Kidney (tissue), 14 donors: ENCODE data around the gene NPB. TPM values are rescaled to one million over a fixed set of nuclear protein-coding genes. Genes with fewer than 3 reads are reported as not detected.

Source experiments
- DNase-seq, 5 donors: peaks; one replicate each; pipeline ENCODE4 v3.0.0-alpha.2; 2013 to 2020
- FAIRE-seq: peaks from 2 replicates; lab custom pipeline; 2012; peaks lifted over from hg19 to GRCh38; lab: Jason Lieb, UNC
- H3K27ac ChIP-seq, 2 donors: one replicate each; pipeline ENCODE4 v1.7.0; 2013; ENCODE audit warnings: low read depth in 2 of 2, low read length in 2 of 2, inconsistent platforms in 1 of 2
- H3K27me3 ChIP-seq: one replicate; pipeline ENCODE4 v1.7.1; 2013; ENCODE audit warnings: low read length, inconsistent platforms; ENCODE audit not compliant: control insufficient read depth, insufficient read depth
- H3K36me3 ChIP-seq, 3 donors: one replicate each; pipeline versions ENCODE4 v1.7.0 to v1.7.1; 2013; ENCODE audit warnings: low read length in 3 of 3, control low read depth in 1 of 3, inconsistent platforms in 1 of 3; ENCODE audit not compliant: insufficient read depth in 3 of 3, control insufficient read depth in 2 of 3
- H3K4me1 ChIP-seq, 3 donors: one replicate each; pipeline versions ENCODE4 v1.7.0 to v1.7.1; 2013; ENCODE audit warnings: low read length in 3 of 3, inconsistent platforms in 1 of 3, low read depth in 1 of 3; ENCODE audit not compliant: control insufficient read depth in 2 of 3, insufficient read depth in 2 of 3
- H3K4me3 ChIP-seq, 3 donors: one replicate each; pipeline versions ENCODE4 v1.7.0 to v1.8.1; 2013; ENCODE audit warnings: low read length in 3 of 3, control low read depth in 1 of 3, inconsistent platforms in 1 of 3
- H3K9ac ChIP-seq, 3 donors: one replicate each; pipeline versions ENCODE4 v1.7.0 to v1.7.1; 2013; ENCODE audit warnings: low read length in 3 of 3, control low read depth in 1 of 3, inconsistent platforms in 1 of 3
- H3K9me3 ChIP-seq, 3 donors: one replicate each; pipeline versions ENCODE4 v1.7.0 to v1.7.1; 2013; ENCODE audit warnings: low read length in 3 of 3, control low read depth in 1 of 3, inconsistent platforms in 1 of 3; ENCODE audit not compliant: control insufficient read depth in 2 of 3, insufficient read depth in 1 of 3
- CTCF ChIP-seq: IDR thresholded peaks from 3 replicates; pipeline ENCODE4 v1.5.1; 2012; ENCODE audit warnings: mild to moderate bottlenecking, moderate library complexity, borderline replicate concordance; ENCODE audit not compliant: insufficient read depth; ENCODE audit errors: extremely low read depth
- intact Hi-C: fragments of 100-400 bp; cut with DNase I; formaldehyde crosslinking; loops from one replicate; pipeline ENCODE4 v1.11.1; 2022
- polyA plus RNA-seq: library from polyadenylated mRNA; stranded (reverse); fragments of 350-450 nt; fragmentation: Illumina TruSeq; extraction: RNeasy Lipid Tissue Mini Kit (QIAGEN cat#74804); gene quantifications from one replicate; pipeline ENCODE4 v1.2.3, GENCODE V29; 2014; ENCODE audit warnings: low read depth, low replicate concordance; ENCODE audit not compliant: insufficient read depth
- total RNA-seq: library from RNA; stranded (reverse); fragmentation: NEBNext Ultra II Directional; extraction: Animal tissue kit (Norgen Biotek cat#: 25700); gene quantifications from one replicate; pipeline ENCODE4 v1.2.1, GENCODE V29; 2021
- donor health status: control.
- donor health status: control.
- donor health status: control.
- donor health status: control.
- donor health status: control.
- donor health status: DM: yes; HTN: yes; CAD: no.
- donor health status: Normal renal cell carcinoma (clear cell type).

NPB gene
- total and polyA plus RNA-seq, 2 donors from 2014 or later = 0.66 to 1.4 TPM

GRCh38 chr17:81951785-81952684 is 50.0 kb downstream of the NPB start:
- Histone ChIP-seq H3K9me3 (no peaks in the 10 kb centered on the region), H3K4me3 (no peak overlapping the region), H3K4me1 (no peaks in the 10 kb centered on the region), H3K27me3 (no peaks in the 10 kb centered on the region), H3K27ac (no peak overlapping the region), H3K36me3 (no peaks in the 10 kb centered on the region), H3K9ac (no peak overlapping the region)
- no peak for DNase-seq
- no peak for TF ChIP-seq CTCF
- intact Hi-C loops = no loop called here
- no peak for FAIRE-seq

Other genes starting within 250 kb of the NPB start
- 3.2 TPM for gene PDE6G, start 245.7 kb upstream of the NPB start, total RNA-seq
- 5.4 TPM for gene PDE6G, start 245.7 kb upstream of the NPB start, polyA plus RNA-seq
- gene OXLD1, start 235.6 kb upstream of the NPB start, total RNA-seq = 28.2 TPM
- gene OXLD1, start 235.6 kb upstream of the NPB start, polyA plus RNA-seq = 51.9 TPM
- 18.8 TPM for gene CCDC137, start 235.5 kb upstream of the NPB start, total RNA-seq
- 14.7 TPM for gene CCDC137, start 235.5 kb upstream of the NPB start, polyA plus RNA-seq
- gene ARL16, start 218.4 kb upstream of the NPB start, total RNA-seq = 34.7 TPM
- gene ARL16, start 218.4 kb upstream of the NPB start, polyA plus RNA-seq = 76.1 TPM
- gene HGS, start 218.2 kb upstream of the NPB start, total RNA-seq = 95.3 TPM
- gene HGS, start 218.2 kb upstream of the NPB start, polyA plus RNA-seq = 85.5 TPM
- 52.4 TPM for gene MRPL12, start 198.9 kb upstream of the NPB start, total RNA-seq
- gene MRPL12, start 198.9 kb upstream of the NPB start, polyA plus RNA-seq = 251 TPM
- gene SLC25A10, start 190.0 kb upstream of the NPB start, total RNA-seq = 19.9 TPM
- 94.5 TPM for gene SLC25A10, start 190.0 kb upstream of the NPB start, polyA plus RNA-seq
- 9.3 TPM for gene GCGR, start 98.1 kb upstream of the NPB start, total RNA-seq
- gene GCGR, start 98.1 kb upstream of the NPB start, polyA plus RNA-seq = 37.2 TPM
- 88.3 TPM for gene MCRIP1, start 68.9 kb upstream of the NPB start, total RNA-seq
- 151 TPM for gene MCRIP1, start 68.9 kb upstream of the NPB start, polyA plus RNA-seq
- gene PPP1R27, start 67.2 kb upstream of the NPB start, total RNA-seq = not detected
- not detected for gene PPP1R27, start 67.2 kb upstream of the NPB start, polyA plus RNA-seq
- gene P4HB, start 41.7 kb upstream of the NPB start, total RNA-seq = 482 TPM
- gene P4HB, start 41.7 kb upstream of the NPB start, polyA plus RNA-seq = 411 TPM
- gene ARHGDIA, start 30.9 kb upstream of the NPB start, total RNA-seq = 453 TPM
- gene ARHGDIA, start 30.9 kb upstream of the NPB start, polyA plus RNA-seq = 424 TPM
- 59.3 TPM for gene ALYREF, start 10.7 kb upstream of the NPB start, total RNA-seq
- 45.3 TPM for gene ALYREF, start 10.7 kb upstream of the NPB start, polyA plus RNA-seq
- gene ANAPC11, start 10.5 kb upstream of the NPB start, total RNA-seq = 88.6 TPM
- gene ANAPC11, start 10.5 kb upstream of the NPB start, polyA plus RNA-seq = 220 TPM
- 28.4 TPM for gene PCYT2, start 9.2 kb downstream of the NPB start, total RNA-seq
- gene PCYT2, start 9.2 kb downstream of the NPB start, polyA plus RNA-seq = 104 TPM
- gene SIRT7, start 15.9 kb downstream of the NPB start, total RNA-seq = 25.2 TPM
- 17.4 TPM for gene SIRT7, start 15.9 kb downstream of the NPB start, polyA plus RNA-seq
- gene MAFG, start 25.5 kb downstream of the NPB start, total RNA-seq = 18.2 TPM
- gene MAFG, start 25.5 kb downstream of the NPB start, polyA plus RNA-seq = 8.3 TPM
- gene PYCR1, start 35.1 kb downstream of the NPB start, total RNA-seq = 14.2 TPM
- gene PYCR1, start 35.1 kb downstream of the NPB start, polyA plus RNA-seq = 7.9 TPM
- gene MYADML2, start 45.0 kb downstream of the NPB start, total RNA-seq = not detected
- not detected for gene MYADML2, start 45.0 kb downstream of the NPB start, polyA plus RNA-seq
- not detected for gene NOTUM, start 58.9 kb downstream of the NPB start, total RNA-seq
- not detected for gene NOTUM, start 58.9 kb downstream of the NPB start, polyA plus RNA-seq
- 35.2 TPM for gene ASPSCR1, start 75.4 kb downstream of the NPB start, total RNA-seq
- gene ASPSCR1, start 75.4 kb downstream of the NPB start, polyA plus RNA-seq = 57.5 TPM
- 36.9 TPM for gene CENPX, start 120.6 kb downstream of the NPB start, total RNA-seq
- 93.2 TPM for gene CENPX, start 120.6 kb downstream of the NPB start, polyA plus RNA-seq
- 9.9 TPM for gene LRRC45, start 121.1 kb downstream of the NPB start, total RNA-seq
- gene LRRC45, start 121.1 kb downstream of the NPB start, polyA plus RNA-seq = 9.9 TPM
- gene RAC3, start 129.4 kb downstream of the NPB start, total RNA-seq = 2.6 TPM
- 13.1 TPM for gene RAC3, start 129.4 kb downstream of the NPB start, polyA plus RNA-seq
- gene DCXR, start 135.5 kb downstream of the NPB start, total RNA-seq = 102 TPM
- 551 TPM for gene DCXR, start 135.5 kb downstream of the NPB start, polyA plus RNA-seq
- gene RFNG, start 149.6 kb downstream of the NPB start, total RNA-seq = 29.8 TPM
- 47.3 TPM for gene RFNG, start 149.6 kb downstream of the NPB start, polyA plus RNA-seq
- 99.3 TPM for gene GPS1, start 149.7 kb downstream of the NPB start, total RNA-seq
- 149 TPM for gene GPS1, start 149.7 kb downstream of the NPB start, polyA plus RNA-seq
- gene DUS1L, start 163.6 kb downstream of the NPB start, total RNA-seq = 84.8 TPM
- gene DUS1L, start 163.6 kb downstream of the NPB start, polyA plus RNA-seq = 102 TPM
- 43.3 TPM for gene FASN, start 196.0 kb downstream of the NPB start, total RNA-seq
- 13.6 TPM for gene FASN, start 196.0 kb downstream of the NPB start, polyA plus RNA-seq